Prostate gland (tissue), 2 donors: ENCODE measurements around the gene SYT6.

ENCODE experiments used
- CTCF ChIP-seq, 4 experiments: fragments of 200-600 bp in 2 of 4; fragments of 450-650 bp in 2 of 4; sonication (generic) in 2 of 4; IDR thresholded peaks; 1 replicate in 3 of 4; 2 replicates in 1 of 4; pipeline ENCODE4 v1.5.1; 2016 to 2019; ENCODE audit warnings: antibody characterized with exemption in 4 of 4, mild to moderate bottlenecking in 2 of 4, moderate library complexity in 2 of 4
- POLR2A ChIP-seq: fragments of 450-650 bp; IDR thresholded peaks from one replicate; pipeline ENCODE4 v1.6.1; 2016; ENCODE audit warnings: antibody characterized with exemption, mild to moderate bottlenecking
- POLR2AphosphoS5 ChIP-seq: sonication (generic); formaldehyde crosslinking; IDR thresholded peaks from one replicate; pipeline ENCODE4 v1.6.1; 2017; ENCODE audit warnings: antibody characterized with exemption

DNA sequence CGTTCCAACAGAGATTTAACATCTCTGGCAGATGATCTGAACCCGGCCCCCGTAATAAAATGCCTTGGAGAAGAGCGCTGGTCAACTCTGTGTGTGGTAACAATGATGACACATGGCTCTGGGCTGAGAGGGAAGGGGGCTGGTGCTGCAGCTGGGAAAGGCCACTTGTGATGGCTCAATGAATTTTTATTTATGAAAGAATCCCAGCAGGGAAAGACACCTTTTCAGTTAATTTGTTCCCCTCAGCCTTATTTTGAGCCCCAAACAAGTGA lies 59.4 kb downstream of the SYT6 start:
- TF ChIP-seq CTCF (IDR thresholded peaks at IDR 0.05) = no peak
- no peak for TF ChIP-seq POLR2A
- TF ChIP-seq POLR2AphosphoS5 = no peak
